Glomerular visceral epithelial cell (primary cell): ENCODE data around the gene DCAF11.
"Not testable (repeated sequence)": the region's sequence is repeated elsewhere in the genome, so short reads cannot be mapped to it uniquely, and the experiment has no call there.

Experiments
- DNase-seq: peaks from one replicate; pipeline ENCODE4 v3.0.0-alpha.2; 2016; ENCODE audit errors: extremely low spot score

Gene DCAF11

GRCh38 chr14:24096545-24097181, 17.9 kb upstream of the DCAF11 start:
- no peak for DNase-seq

GRCh38 chr14:24098229-24098926, 16.2 kb upstream of the DCAF11 start:
- no peak for DNase-seq

- DNase-seq = no peak
Observed at GRCh38 chr14:24098927-24099813, 15.4 kb upstream of the DCAF11 start.

GRCh38 chr14:24100197-24100981, 14.2 kb upstream of the DCAF11 start:
- DNase-seq = no peak

GRCh38 chr14:24100982-24101494, 13.5 kb upstream of the DCAF11 start:
- DNase-seq = no peak

- DNase-seq = no peak
Observed at GRCh38 chr14:24102357-24103048, 12.1 kb upstream of the DCAF11 start.

GRCh38 chr14:24103451-24103850, 11.1 kb upstream of the DCAF11 start:
- no peak for DNase-seq

- not testable (repeated sequence) for DNase-seq
Observed at GRCh38 chr14:24105609-24106239, 8.9 kb upstream of the DCAF11 start.

GRCh38 chr14:24106672-24107271, 7.8 kb upstream of the DCAF11 start:
- DNase-seq = no peak

- no peak for DNase-seq
Observed at GRCh38 chr14:24108336-24108874, 6.2 kb upstream of the DCAF11 start.

GRCh38 chr14:24110060-24110459, 4.5 kb upstream of the DCAF11 start:
- DNase-seq = no peak

GRCh38 chr14:24110523-24110922, 4.1 kb upstream of the DCAF11 start:
- no peak for DNase-seq

GRCh38 chr14:24113379-24113800, 1.2 kb upstream of the DCAF11 start:
- no peak for DNase-seq

GRCh38 chr14:24113801-24114531, 611 bp upstream of the DCAF11 start:
- peak; percentile 92 for DNase-seq

GRCh38 chr14:24115422-24116127, 998 bp downstream of the DCAF11 start:
- DNase-seq = no peak

- DNase-seq = no peak
Observed at GRCh38 chr14:24116128-24116814, 1.7 kb downstream of the DCAF11 start.

- no peak for DNase-seq
Observed at GRCh38 chr14:24117179-24117578, 2.6 kb downstream of the DCAF11 start.

GRCh38 chr14:24119691-24120090, 5.1 kb downstream of the DCAF11 start:
- no peak for DNase-seq
